Naive B cell (primary cell): ENCODE measurements around the gene CLEC2D. TPM values are rescaled to one million over a fixed set of nuclear protein-coding genes. Genes with fewer than 3 reads are reported as not detected.

Experiments used
- ATAC-seq, 2 donors: fragments of 150-1000 bp; cut with Tn5 transposase; 2 replicates each; pipeline ENCODE4 v1.10.0; 2021; ENCODE audit warnings: low read depth in 2 of 2, mild to moderate bottlenecking in 2 of 2, moderate library complexity in 2 of 2
- DNase-seq: peaks from one replicate; pipeline ENCODE4 v3.0.0; 2022
- H3K27ac Mint-ChIP-seq, 6 donors: one replicate each; pipeline ENCODE4 v1.8.0; 2020 to 2022; ENCODE audit warnings: mild to moderate bottlenecking in 6 of 6, mixed read lengths in 6 of 6, moderate library complexity in 5 of 6, inconsistent platforms in 2 of 6
- H3K27me3 Mint-ChIP-seq, 3 donors: one replicate each; pipeline ENCODE4 v1.8.0; 2021 to 2022; ENCODE audit warnings: mixed read lengths in 3 of 3, mild to moderate bottlenecking in 1 of 3
- H3K36me3 Mint-ChIP-seq, 2 donors: one replicate each; pipeline ENCODE4 v1.8.0; 2020 to 2022; ENCODE audit warnings: mixed read lengths in 2 of 2, inconsistent platforms in 1 of 2, mild to moderate bottlenecking in 1 of 2
- H3K4me1 Mint-ChIP-seq, 3 donors: one replicate each; pipeline ENCODE4 v1.8.0; 2020 to 2022; ENCODE audit warnings: mixed read lengths in 3 of 3, inconsistent platforms in 1 of 3, mild to moderate bottlenecking in 1 of 3, moderate library complexity in 1 of 3
- H3K4me3 Mint-ChIP-seq, 8 donors: one replicate each; pipeline ENCODE4 v1.8.0; 2020 to 2022; ENCODE audit warnings: mild to moderate bottlenecking in 8 of 8, mixed read lengths in 8 of 8, moderate library complexity in 8 of 8, inconsistent platforms in 2 of 8
- H3K9me3 Mint-ChIP-seq, 7 donors: one replicate each; pipeline ENCODE4 v1.8.0; 2020 to 2022; ENCODE audit warnings: mixed read lengths in 7 of 7, mild to moderate bottlenecking in 5 of 7, inconsistent platforms in 2 of 7, moderate library complexity in 1 of 7
- polyA plus RNA-seq, 6 donors: library from polyadenylated mRNA; unstranded; fragments of 300-500 nt; fragmentation: Illumina TruSeq; gene quantifications; one replicate each; pipeline ENCODE4 v1.2.3, GENCODE V29; 2021; ENCODE audit warnings: low read depth in 6 of 6

CLEC2D gene, protein sequence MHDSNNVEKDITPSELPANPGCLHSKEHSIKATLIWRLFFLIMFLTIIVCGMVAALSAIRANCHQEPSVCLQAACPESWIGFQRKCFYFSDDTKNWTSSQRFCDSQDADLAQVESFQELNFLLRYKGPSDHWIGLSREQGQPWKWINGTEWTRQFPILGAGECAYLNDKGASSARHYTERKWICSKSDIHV
- polyA plus RNA-seq = 100 to 1,000 TPM; 329 to 467 (median 350) TPM

- ATAC-seq (peak; percentile 63 to 71), DNase-seq (peak; percentile 70)
- Mint-ChIP-seq H3K4me3 (peak within 1 kb of the TSS; percentile 87 to 96 (median 94)), H3K4me1 (peaks cover 61 to 69% (median 65%) of the 10 kb centered on the region in 3 donors), H3K27ac (peak within 1 kb of the TSS; percentile 81 to 97 (median 93)), H3K36me3 (peaks cover 33 to 44% of the 10 kb centered on the region in 2 donors), H3K27me3 (no peaks in the 10 kb centered on the region), H3K9me3 (peaks cover 0 to 7% (median 2%) of the 10 kb centered on the region in 7 donors)
These were observed at the start of gene CLEC2D for GRCh38 chr12:9669534-9669933. CLEC2D (plus strand) TSS chr12:9669713; CDS start chr12:9669735, 22 bp downstream.

- no peak for ATAC-seq
- peaks cover 19 to 20% of the 10 kb centered on the region in 2 donors for H3K36me3 Mint-ChIP-seq
- H3K27ac Mint-ChIP-seq = peak overlapping the region in 1 of 6 donors; percentile 25
- no peak overlapping the region for H3K4me3 Mint-ChIP-seq
- no peak for DNase-seq
- peaks cover 8 to 19% (median 11%) of the 10 kb centered on the region in 3 donors for H3K4me1 Mint-ChIP-seq
- H3K27me3 Mint-ChIP-seq = no peaks in the 10 kb centered on the region
- H3K9me3 Mint-ChIP-seq = peaks cover 4 to 24% (median 6%) of the 10 kb centered on the region in 7 donors
These were observed 44.5 kb upstream of the CLEC2D start for GRCh38 chr12:9625019-9625418.

DNA sequence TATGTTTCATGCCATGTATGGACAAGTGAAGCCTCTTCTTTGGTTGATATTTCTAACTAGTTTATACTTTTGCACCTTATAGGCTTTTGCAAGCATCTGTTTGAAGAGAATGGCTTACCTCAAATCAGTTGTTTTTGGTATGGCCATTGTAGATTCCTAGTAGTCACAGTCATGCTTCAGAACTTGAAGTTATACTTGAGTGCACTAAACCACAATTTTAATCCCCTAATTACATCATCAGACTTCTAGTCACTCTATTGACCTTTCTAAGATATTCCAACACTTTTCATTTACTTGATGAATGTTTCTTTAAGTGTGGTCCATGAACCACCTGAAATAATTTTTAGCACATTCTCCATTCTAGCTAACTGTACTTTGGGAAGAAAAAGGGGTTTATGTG, 43.2 kb upstream of the CLEC2D start:
- Mint-ChIP-seq H3K4me3 (no peak overlapping the region), H3K36me3 (peaks cover 19 to 20% of the 10 kb centered on the region in 2 donors), H3K27ac (no peak overlapping the region), H3K4me1 (peaks cover 8 to 21% (median 11%) of the 10 kb centered on the region in 3 donors), H3K27me3 (no peaks in the 10 kb centered on the region), H3K9me3 (peaks cover 4 to 20% (median 6%) of the 10 kb centered on the region in 7 donors)
- ATAC-seq (no peak), DNase-seq (no peak)

DNA sequence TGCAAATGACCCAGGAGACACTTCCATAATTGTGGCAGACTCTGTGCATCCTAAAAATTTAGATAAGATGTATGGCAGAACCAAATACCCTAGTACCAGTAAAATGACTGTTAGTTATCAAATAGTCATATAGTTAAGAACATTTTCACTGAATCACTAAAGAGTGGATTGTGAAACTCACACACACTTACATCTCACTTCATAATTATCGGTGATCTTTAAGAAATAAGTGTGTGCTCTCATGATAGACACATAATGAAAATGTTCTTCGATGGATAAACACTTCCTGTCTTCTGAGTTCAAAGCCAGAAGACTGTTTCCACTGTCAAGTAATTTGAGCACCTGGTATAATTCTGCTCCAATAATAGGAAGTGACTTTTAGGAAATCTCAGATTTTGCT, 42.7 kb upstream of the CLEC2D start:
- H3K36me3 Mint-ChIP-seq = peaks cover 19 to 20% of the 10 kb centered on the region in 2 donors
- DNase-seq (no peak), ATAC-seq (no peak)
- H3K27ac Mint-ChIP-seq = no peak overlapping the region
- H3K27me3 Mint-ChIP-seq = no peaks in the 10 kb centered on the region
- peaks cover 4 to 20% (median 6%) of the 10 kb centered on the region in 7 donors for H3K9me3 Mint-ChIP-seq
- peaks cover 8 to 23% (median 11%) of the 10 kb centered on the region in 3 donors for H3K4me1 Mint-ChIP-seq
- H3K4me3 Mint-ChIP-seq = no peak overlapping the region

- ATAC-seq (no peak), DNase-seq (no peak)
- Mint-ChIP-seq H3K36me3 (peaks cover 10 to 12% of the 10 kb centered on the region in 2 donors), H3K9me3 (peaks cover 0 to 13% (median 4%) of the 10 kb centered on the region in 7 donors), H3K4me3 (no peak overlapping the region), H3K27me3 (no peaks in the 10 kb centered on the region), H3K27ac (no peak overlapping the region), H3K4me1 (peaks cover 37 to 71% (median 50%) of the 10 kb centered on the region in 3 donors)
These were observed 36.7 kb upstream of the CLEC2D start for GRCh38 chr12:9632766-9633165.

DNA sequence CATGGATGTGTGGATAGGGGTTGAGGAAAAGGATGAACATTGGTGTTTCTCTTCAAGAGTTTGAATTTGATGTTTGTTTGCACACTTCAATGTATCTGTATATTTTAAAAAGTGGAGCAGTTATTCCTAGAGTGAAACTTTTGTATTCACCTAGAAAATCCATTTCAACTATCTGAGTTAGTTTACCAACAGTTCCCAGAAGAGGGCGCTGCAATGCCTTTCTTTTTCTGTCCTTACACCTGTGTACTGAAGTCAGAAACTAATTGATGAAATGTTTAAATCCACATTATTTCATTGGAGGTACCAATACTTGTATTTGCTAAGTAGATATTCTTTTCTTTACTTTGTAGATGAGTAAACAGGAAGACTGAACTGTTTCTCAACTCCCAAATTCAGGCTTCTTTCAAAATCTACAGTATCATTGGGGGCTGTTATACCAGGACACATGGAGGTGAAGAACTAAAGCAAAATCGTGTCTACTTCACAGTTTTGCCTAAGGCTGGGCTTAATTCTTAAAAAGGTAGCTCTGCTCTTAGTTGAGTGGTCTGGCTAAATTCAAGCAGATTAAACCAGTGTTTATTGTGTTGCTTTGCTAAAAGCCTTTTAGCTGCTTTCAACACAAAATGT, 35.2 kb upstream of the CLEC2D start:
- Mint-ChIP-seq H3K4me1 (peaks cover 37 to 76% (median 57%) of the 10 kb centered on the region in 3 donors), H3K36me3 (peaks cover 10 to 12% of the 10 kb centered on the region in 2 donors), H3K4me3 (peak overlapping the region in 6 of 8 donors; percentile 43 to 77 (median 54)), H3K9me3 (peaks cover 0 to 13% (median 5%) of the 10 kb centered on the region in 7 donors), H3K27me3 (no peaks in the 10 kb centered on the region), H3K27ac (peak overlapping the region; percentile 75 to 96 (median 89))
- peak; percentile 68 for DNase-seq
- ATAC-seq = peak; percentile 77 to 78

GRCh38 chr12:9634969-9635754, 34.4 kb upstream of the CLEC2D start:
- Mint-ChIP-seq H3K4me1 (peaks cover 37 to 67% (median 57%) of the 10 kb centered on the region in 3 donors), H3K9me3 (peaks cover 0 to 13% (median 5%) of the 10 kb centered on the region in 7 donors), H3K4me3 (peak overlapping the region in 7 of 8 donors; percentile 25 to 77 (median 45)), H3K27ac (peak overlapping the region; percentile 85 to 96 (median 90)), H3K36me3 (peaks cover 10 to 12% of the 10 kb centered on the region in 2 donors), H3K27me3 (no peaks in the 10 kb centered on the region)
- ATAC-seq = no peak
- no peak for DNase-seq

DNA sequence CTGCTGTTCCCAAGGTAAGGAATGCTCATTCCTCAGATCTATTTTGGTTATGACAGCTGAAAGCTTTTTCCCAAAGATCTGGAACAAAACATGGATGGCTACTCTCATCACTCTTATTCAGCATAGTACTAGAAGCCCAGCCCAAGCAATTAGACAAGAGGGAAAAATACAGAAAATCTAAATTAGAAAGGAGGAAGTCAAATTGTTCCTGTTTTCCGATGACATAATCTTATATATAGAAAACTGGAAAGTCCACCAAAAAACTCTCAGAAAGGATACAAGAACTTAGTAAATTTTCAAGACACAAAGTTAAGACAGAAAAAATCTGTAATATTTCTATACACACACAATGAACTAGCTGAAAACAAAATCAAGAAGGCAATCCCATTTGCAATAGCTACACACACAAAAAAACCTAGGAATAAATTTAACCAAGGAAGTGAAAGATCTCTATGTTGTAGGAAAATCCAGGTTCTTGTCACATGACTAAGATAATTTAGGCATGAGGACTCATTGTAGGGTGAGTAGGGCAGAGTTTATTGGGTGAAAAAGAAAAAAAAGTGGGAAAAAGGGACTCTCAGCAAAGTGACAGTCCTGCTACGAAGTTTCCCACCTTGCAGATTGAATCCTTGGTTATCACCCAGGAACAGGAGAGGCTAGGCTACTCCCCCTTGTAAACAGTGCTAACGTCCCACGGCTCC, 33.2 kb upstream of the CLEC2D start:
- H3K27ac Mint-ChIP-seq = peak overlapping the region; percentile 85 to 96 (median 91)
- DNase-seq = peak; percentile 17
- H3K4me1 Mint-ChIP-seq = peaks cover 37 to 64% (median 59%) of the 10 kb centered on the region in 3 donors
- peaks cover 0 to 13% (median 5%) of the 10 kb centered on the region in 7 donors for H3K9me3 Mint-ChIP-seq
- ATAC-seq = peak in 1 of 2 donors; percentile 40
- H3K4me3 Mint-ChIP-seq = peak overlapping the region in 7 of 8 donors; percentile 1 to 77 (median 53)
- peaks cover 10 to 12% of the 10 kb centered on the region in 2 donors for H3K36me3 Mint-ChIP-seq
- no peaks in the 10 kb centered on the region for H3K27me3 Mint-ChIP-seq

DNA sequence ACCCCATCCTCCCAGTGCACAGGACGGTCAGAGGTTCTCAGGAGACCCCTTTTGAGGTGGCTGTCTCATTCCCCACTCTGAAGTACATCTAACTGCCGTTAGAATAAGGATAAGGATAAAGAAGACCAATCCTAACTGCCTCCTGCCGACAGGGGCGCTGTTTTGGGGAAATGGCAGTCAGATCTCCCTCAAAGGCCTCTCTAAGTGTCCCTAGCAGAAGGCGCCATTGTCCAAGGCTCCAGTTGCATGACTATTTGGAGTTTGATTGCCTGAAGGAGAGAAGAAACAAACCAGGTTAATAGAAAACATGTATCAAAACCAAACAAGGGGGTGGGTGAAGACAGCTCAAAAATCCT, 32.7 kb upstream of the CLEC2D start:
- Mint-ChIP-seq H3K4me3 (peak overlapping the region in 5 of 8 donors; percentile 9 to 67 (median 51)), H3K27me3 (no peaks in the 10 kb centered on the region), H3K27ac (peak overlapping the region; percentile 35 to 96 (median 91)), H3K4me1 (peaks cover 40 to 67% (median 59%) of the 10 kb centered on the region in 3 donors), H3K9me3 (peaks cover 0 to 13% (median 5%) of the 10 kb centered on the region in 7 donors), H3K36me3 (peaks cover 10 to 12% of the 10 kb centered on the region in 2 donors)
- DNase-seq = no peak
- no peak for ATAC-seq

DNA sequence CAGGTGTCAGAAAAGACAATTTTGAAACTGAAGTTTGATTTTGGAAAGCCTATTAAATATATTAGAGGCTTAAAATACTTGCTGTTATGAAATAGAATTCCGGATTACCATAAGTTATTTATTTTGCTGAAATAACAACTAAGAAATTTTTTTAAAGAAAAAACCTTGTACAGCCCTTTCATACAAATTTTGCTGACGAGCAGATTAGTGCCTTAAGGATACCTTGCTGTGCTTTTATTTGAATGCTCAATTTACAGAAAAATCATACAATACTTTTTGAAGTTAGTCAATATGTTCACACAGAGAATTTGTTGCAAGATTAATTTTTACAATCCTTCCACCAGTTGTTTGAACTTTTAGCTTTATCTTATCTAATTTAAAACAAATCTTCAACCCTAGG, 29.5 kb upstream of the CLEC2D start:
- H3K9me3 Mint-ChIP-seq = peaks cover 0 to 22% (median 8%) of the 10 kb centered on the region in 7 donors
- ATAC-seq = no peak
- no peak overlapping the region for H3K27ac Mint-ChIP-seq
- no peaks in the 10 kb centered on the region for H3K27me3 Mint-ChIP-seq
- H3K36me3 Mint-ChIP-seq = peaks cover 11 to 12% of the 10 kb centered on the region in 2 donors
- H3K4me1 Mint-ChIP-seq = peaks cover 30 to 61% (median 60%) of the 10 kb centered on the region in 3 donors
- H3K4me3 Mint-ChIP-seq = no peak overlapping the region
- no peak for DNase-seq

- no peak for DNase-seq
- Mint-ChIP-seq H3K27me3 (no peaks in the 10 kb centered on the region), H3K9me3 (peaks cover 4 to 17% (median 9%) of the 10 kb centered on the region in 7 donors), H3K27ac (peak overlapping the region in 2 of 6 donors; percentile 23 to 24), H3K4me1 (peaks cover 16 to 46% (median 45%) of the 10 kb centered on the region in 3 donors), H3K4me3 (peak overlapping the region in 2 of 8 donors; percentile 38 to 68), H3K36me3 (peaks cover 0 to 8% of the 10 kb centered on the region in 2 donors)
- ATAC-seq = no peak
These were observed 26.8 kb upstream of the CLEC2D start for GRCh38 chr12:9642606-9643265.

GRCh38 chr12:9643266-9643660, 26.2 kb upstream of the CLEC2D start:
- H3K4me1 Mint-ChIP-seq = peaks cover 16 to 46% (median 40%) of the 10 kb centered on the region in 3 donors
- peak overlapping the region in 1 of 6 donors; percentile 23 for H3K27ac Mint-ChIP-seq
- H3K9me3 Mint-ChIP-seq = peaks cover 4 to 17% (median 9%) of the 10 kb centered on the region in 7 donors
- DNase-seq = no peak
- ATAC-seq = no peak
- no peaks in the 10 kb centered on the region for H3K27me3 Mint-ChIP-seq
- no peak overlapping the region for H3K4me3 Mint-ChIP-seq
- H3K36me3 Mint-ChIP-seq = peaks cover 0 to 8% of the 10 kb centered on the region in 2 donors
